MM.1S (cell line): ENCODE data around the gene PLEK2.

Experiments
- DNase-seq: peaks from one replicate; pipeline ENCODE4 v3.0.0-alpha.2; 2015
- H2AFZ ChIP-seq: fragments of 300-600 bp; sonication (generic); 2 replicates; pipeline ENCODE4 v1.6.0; 2016; ENCODE audit warnings: antibody characterized with exemption, low read length
- H3F3A ChIP-seq: fragments of 300-600 bp; sonication (generic); 2 replicates; pipeline ENCODE4 v1.6.1; 2016; ENCODE audit warnings: mild to moderate bottlenecking, antibody characterized with exemption, low read length, moderate library complexity, mixed read lengths; ENCODE audit not compliant: insufficient read depth
- H3K27ac ChIP-seq: fragments of 300-600 bp; sonication (generic); 2 replicates; pipeline ENCODE4 v1.5.1; 2016; ENCODE audit warnings: mild to moderate bottlenecking, low read length
- H3K27me3 ChIP-seq: fragments of 300-600 bp; sonication (generic); replicated peaks from 2 replicates; pipeline ENCODE4 v1.6.0; 2016; ENCODE audit warnings: low read length; ENCODE audit not compliant: insufficient read depth
- H3K36me3 ChIP-seq: fragments of 300-600 bp; sonication (generic); replicated peaks from 2 replicates; pipeline ENCODE4 v1.6.1; 2016; ENCODE audit warnings: mild to moderate bottlenecking, low read length, mixed read lengths; ENCODE audit not compliant: insufficient read depth
- H3K4me1 ChIP-seq: fragments of 300-600 bp; sonication (generic); 2 replicates; pipeline ENCODE4 v1.6.1; 2016; ENCODE audit warnings: low read length, mixed read lengths
- H3K4me2 ChIP-seq: fragments of 300-600 bp; sonication (generic); 2 replicates; pipeline ENCODE4 v1.6.0; 2016; ENCODE audit warnings: low read depth, low read length
- H3K4me3 ChIP-seq: fragments of 300-600 bp; sonication (generic); 2 replicates; pipeline ENCODE4 v1.5.1; 2016; ENCODE audit warnings: low read length, mixed read lengths
- H3K79me2 ChIP-seq: fragments of 300-600 bp; sonication (generic); 2 replicates; pipeline ENCODE4 v1.6.1; 2016; ENCODE audit warnings: mixed run types, low read length, mixed read lengths
- H3K9ac ChIP-seq: fragments of 300-600 bp; sonication (generic); 2 replicates; pipeline ENCODE4 v1.6.1; 2016; ENCODE audit warnings: low read length, mixed read lengths
- H3K9me2 ChIP-seq: fragments of 300-600 bp; sonication (generic); replicated peaks from 2 replicates; pipeline ENCODE4 v1.6.1; 2016; ENCODE audit warnings: mild to moderate bottlenecking, low read length, mixed read lengths; ENCODE audit not compliant: insufficient read depth
- H3K9me3 ChIP-seq: fragments of 300-600 bp; sonication (generic); replicated peaks from 2 replicates; pipeline ENCODE4 v1.6.1; 2016; ENCODE audit warnings: mild to moderate bottlenecking, low read length, mixed read lengths; ENCODE audit not compliant: insufficient read depth
- H4K20me1 ChIP-seq: fragments of 300-600 bp; sonication (generic); 2 replicates; pipeline ENCODE4 v1.6.1; 2016; ENCODE audit warnings: mild to moderate bottlenecking, low read length, moderate library complexity, mixed read lengths; ENCODE audit not compliant: insufficient read depth
- EZH2 ChIP-seq: fragments of 300-600 bp; sonication (generic); optimal IDR thresholded peaks from 2 replicates; pipeline ENCODE3; 2017; ENCODE audit warnings: low read depth, mild to moderate bottlenecking, antibody characterized with exemption, low read length, mixed read lengths
- EZH2phosphoT487 ChIP-seq: fragments of 300-600 bp; sonication (generic); IDR thresholded peaks from 2 replicates; pipeline ENCODE4 v1.6.1; 2018; ENCODE audit warnings: antibody characterized with exemption, low read length
- TF ChIP-seq, protein P1 (sequence below): fragments of 300-600 bp; sonication (generic); IDR thresholded peaks from 2 replicates; pipeline ENCODE4 v1.5.1; 2016; ENCODE audit warnings: antibody characterized with exemption, low read length, mixed read lengths

The PLEK2 gene

DNA sequence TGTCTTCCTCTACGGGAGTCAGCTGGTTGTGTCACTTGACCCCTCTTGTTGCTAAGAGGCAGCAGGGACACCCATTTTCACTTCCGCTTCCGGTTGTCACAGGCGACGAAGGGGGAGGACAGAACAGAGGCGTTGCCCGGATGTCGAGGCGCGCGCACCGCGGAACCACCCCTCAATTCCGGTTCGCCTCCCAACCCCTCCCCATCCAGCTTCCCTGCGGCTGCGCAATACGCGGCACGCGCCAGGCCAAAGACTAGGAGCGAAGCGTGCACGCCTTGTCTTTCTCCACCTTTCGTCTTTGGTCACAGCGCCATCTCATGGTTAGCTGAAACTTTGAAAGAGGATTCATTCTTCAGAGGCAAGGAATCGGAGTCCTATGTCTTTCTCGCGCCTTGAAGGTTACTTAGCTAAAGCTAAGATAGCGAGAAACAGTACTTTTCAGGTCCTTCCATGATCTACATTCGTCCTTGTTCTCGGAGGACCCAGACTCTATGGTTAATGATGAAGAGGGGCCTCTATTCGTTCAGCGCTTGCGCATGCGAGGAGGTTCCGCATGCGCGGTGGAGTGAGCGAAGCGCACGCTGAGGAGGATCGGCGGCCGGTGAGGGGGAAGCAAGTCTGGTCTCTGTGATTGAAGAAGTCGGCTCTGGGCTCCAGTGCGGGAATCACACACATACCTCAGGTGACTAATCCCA, 52.0 kb downstream of the PLEK2 start, which contains the start of the genes ATP6V1D and EIF2S1:
Gene ATP6V1D, minus strand, starts transcription at position 30 of the 695 bp plus-strand sequence. CDS start 106 bp downstream, outside the sequence.
Gene EIF2S1, plus strand, starts transcription at position 554 of the 695 bp plus-strand sequence. CDS start 4,440 bp downstream, outside the sequence.
- H3K9ac ChIP-seq: peak within 1 kb of the TSS; percentile 94
- peaks cover 5% of the 10 kb centered on the region; the same call in 1 of the 2 replicates for H3K4me1 ChIP-seq
- no peaks in the 10 kb centered on the region for H3K9me3 ChIP-seq
- DNase-seq: peak; percentile 96
- H3F3A ChIP-seq: peaks cover 19% of the 10 kb centered on the region
- peak within 1 kb of the TSS; percentile 57 for H2AFZ ChIP-seq
- H3K4me3 ChIP-seq: peak within 1 kb of the TSS; percentile 87
- no peaks in the 10 kb centered on the region for H3K36me3 ChIP-seq
- no peak for TF ChIP-seq EZH2phosphoT487
- TF ChIP-seq EZH2: no peak
- TF ChIP-seq, protein P1, sequence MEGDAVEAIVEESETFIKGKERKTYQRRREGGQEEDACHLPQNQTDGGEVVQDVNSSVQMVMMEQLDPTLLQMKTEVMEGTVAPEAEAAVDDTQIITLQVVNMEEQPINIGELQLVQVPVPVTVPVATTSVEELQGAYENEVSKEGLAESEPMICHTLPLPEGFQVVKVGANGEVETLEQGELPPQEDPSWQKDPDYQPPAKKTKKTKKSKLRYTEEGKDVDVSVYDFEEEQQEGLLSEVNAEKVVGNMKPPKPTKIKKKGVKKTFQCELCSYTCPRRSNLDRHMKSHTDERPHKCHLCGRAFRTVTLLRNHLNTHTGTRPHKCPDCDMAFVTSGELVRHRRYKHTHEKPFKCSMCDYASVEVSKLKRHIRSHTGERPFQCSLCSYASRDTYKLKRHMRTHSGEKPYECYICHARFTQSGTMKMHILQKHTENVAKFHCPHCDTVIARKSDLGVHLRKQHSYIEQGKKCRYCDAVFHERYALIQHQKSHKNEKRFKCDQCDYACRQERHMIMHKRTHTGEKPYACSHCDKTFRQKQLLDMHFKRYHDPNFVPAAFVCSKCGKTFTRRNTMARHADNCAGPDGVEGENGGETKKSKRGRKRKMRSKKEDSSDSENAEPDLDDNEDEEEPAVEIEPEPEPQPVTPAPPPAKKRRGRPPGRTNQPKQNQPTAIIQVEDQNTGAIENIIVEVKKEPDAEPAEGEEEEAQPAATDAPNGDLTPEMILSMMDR: peak; percentile 90
- H3K27me3 ChIP-seq: no peaks in the 10 kb centered on the region
- H3K27ac ChIP-seq: peak within 1 kb of the TSS; percentile 80
- H3K4me2 ChIP-seq: peak within 1 kb of the TSS; percentile 72
- no peaks in the 10 kb centered on the region for H4K20me1 ChIP-seq
- peaks cover 89% of the 10 kb centered on the region for H3K79me2 ChIP-seq
- no peaks in the 10 kb centered on the region for H3K9me2 ChIP-seq

- H2AFZ ChIP-seq: no peak overlapping the region
- peaks cover 19% of the 10 kb centered on the region for H3F3A ChIP-seq
- peaks cover 5% of the 10 kb centered on the region; the same call in 1 of the 2 replicates for H3K4me1 ChIP-seq
- no peak for DNase-seq
- H4K20me1 ChIP-seq: no peaks in the 10 kb centered on the region
- H3K9me3 ChIP-seq: no peaks in the 10 kb centered on the region
- no peaks in the 10 kb centered on the region for H3K36me3 ChIP-seq
- peaks cover 89% of the 10 kb centered on the region for H3K79me2 ChIP-seq
- no peak for TF ChIP-seq EZH2phosphoT487
- TF ChIP-seq, protein P1: no peak
- no peak for TF ChIP-seq EZH2
- H3K27me3 ChIP-seq: no peaks in the 10 kb centered on the region
- H3K9ac ChIP-seq: peak overlapping the region; percentile 74
- H3K4me2 ChIP-seq: peak overlapping the region; percentile 56
- H3K9me2 ChIP-seq: no peaks in the 10 kb centered on the region
- H3K4me3 ChIP-seq: peak overlapping the region; percentile 79
- peak overlapping the region; percentile 34; the same call in 1 of the 2 replicates for H3K27ac ChIP-seq
Observed at GRCh38 chr14:67358924-67359774, 52.8 kb downstream of the PLEK2 start.

DNA sequence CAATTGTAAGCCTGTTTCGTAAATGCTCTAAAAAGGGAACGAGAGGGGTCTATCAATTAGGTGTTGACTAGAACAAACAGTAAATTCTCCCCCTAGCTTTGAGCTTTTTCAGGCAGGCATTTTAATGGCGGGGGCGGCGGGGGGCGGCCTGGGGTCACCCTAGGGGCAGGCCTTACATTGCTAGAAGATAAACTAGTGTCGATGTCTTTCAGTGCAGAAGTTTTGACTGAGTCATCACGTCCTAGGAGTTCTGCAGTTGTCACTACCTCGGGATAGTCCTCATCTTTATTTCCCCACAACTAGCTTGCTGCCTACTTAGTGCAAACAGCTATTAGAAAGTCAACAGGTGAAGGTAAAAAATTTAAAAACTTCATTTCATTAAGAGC, 54.0 kb downstream of the PLEK2 start:
- H3K36me3 ChIP-seq: no peaks in the 10 kb centered on the region
- H3K4me2 ChIP-seq: peak overlapping the region; percentile 56
- H3K9ac ChIP-seq: peak overlapping the region; percentile 74; the same call in 1 of the 2 replicates
- peaks cover 88% of the 10 kb centered on the region for H3K79me2 ChIP-seq
- no peak overlapping the region for H2AFZ ChIP-seq
- H3K4me3 ChIP-seq: peak overlapping the region; percentile 79
- H3K27ac ChIP-seq: peak overlapping the region; percentile 68; the same call in 1 of the 2 replicates
- H3K9me2 ChIP-seq: no peaks in the 10 kb centered on the region
- TF ChIP-seq, protein P1: no peak
- TF ChIP-seq EZH2: no peak
- no peaks in the 10 kb centered on the region for H3K27me3 ChIP-seq
- DNase-seq: no peak
- H3F3A ChIP-seq: peaks cover 19% of the 10 kb centered on the region
- no peaks in the 10 kb centered on the region for H4K20me1 ChIP-seq
- H3K4me1 ChIP-seq: peaks cover 8% of the 10 kb centered on the region
- no peaks in the 10 kb centered on the region for H3K9me3 ChIP-seq
